ENCODE measurements around the gene SMAD1.

The SMAD1 gene

GRCh38 chr4:145546175-145546915 is 64.7 kb downstream of the SMAD1 start:
- no peak for TF ChIP-seq CTCF (IDR thresholded peaks at IDR 0.05)

GRCh38 chr4:145551660-145552059 is 70.0 kb downstream of the SMAD1 start:
- no peak for TF ChIP-seq CTCF (IDR thresholded peaks at IDR 0.05)

- TF ChIP-seq CTCF (IDR thresholded peaks at IDR 0.05), result no peak
Observed at GRCh38 chr4:145552181-145552822, 70.6 kb downstream of the SMAD1 start.

- no peak for TF ChIP-seq CTCF (IDR thresholded peaks at IDR 0.05)
Observed at GRCh38 chr4:145553375-145553774, 71.7 kb downstream of the SMAD1 start.

- TF ChIP-seq CTCF (IDR thresholded peaks at IDR 0.05), result no peak
Observed at GRCh38 chr4:145554691-145555090, 73.0 kb downstream of the SMAD1 start.

- peak; percentile 67 for TF ChIP-seq CTCF (IDR thresholded peaks at IDR 0.05)
Observed at GRCh38 chr4:145557720-145558119, 76.1 kb downstream of the SMAD1 start.

- no peak for TF ChIP-seq CTCF (IDR thresholded peaks at IDR 0.05)
Observed at GRCh38 chr4:145563293-145563985, 81.8 kb downstream of the SMAD1 start.

All from LNCAP (cell line).